ENCODE data around the gene HES1. TPM values are rescaled to one million over a fixed set of nuclear protein-coding genes. Genes with fewer than 3 reads are reported as not detected.

Gene HES1
- total and polyA plus RNA-seq, 2 experiments from 2014 or later, result 42.7 to 60.8 TPM

GRCh38 chr3:194114123-194114522, 21.8 kb upstream of the HES1 start (continued):
- TF ChIP-seq ZNF114 (CRISPR knock-in tag; IDR thresholded peaks at IDR 0.05), result no peak
- no peak for TF ChIP-seq ZNF462 (CRISPR knock-in tag; IDR thresholded peaks at IDR 0.05)

GRCh38 chr3:194117104-194117845, 18.7 kb upstream of the HES1 start:
- Histone ChIP-seq H3K4me2 (no peak overlapping the region), H2AFZ (peak overlapping the region; percentile 69; the same call in 1 of the 2 replicates), H3K9me2 (ENCODE audit: insufficient read depth) (no peaks in the 10 kb centered on the region; the same call in 1 of the 2 replicates), H3K4me3 (no peak overlapping the region), H3K4me1 (ENCODE audit: insufficient read depth) (peaks cover 7% of the 10 kb centered on the region), H3K36me3 (ENCODE audit: insufficient read depth) (no peaks in the 10 kb centered on the region), H3K79me2 (replicated peaks; ENCODE audit: insufficient read depth) (no peaks in the 10 kb centered on the region), H3K27me3 (ENCODE audit: insufficient read depth) (no peaks in the 10 kb centered on the region), H3F3A (replicated peaks; ENCODE audit: low read depth) (no peaks in the 10 kb centered on the region), H3K27ac (ENCODE audit: low read depth) (no peak overlapping the region), H4K20me1 (replicated peaks; ENCODE audit: insufficient read depth) (no peaks in the 10 kb centered on the region)
- Mint-ChIP-seq H3K36me3 (ENCODE audit: low read depth) (no peaks in the 10 kb centered on the region), H3K27ac (no peak overlapping the region), H3K4me3 (no peak overlapping the region), H3K4me1 (peaks cover 9% of the 10 kb centered on the region; the same call in 2 of the 3 replicates), H3K27me3 (ENCODE audit: insufficient read depth, low read depth, poor library complexity) (peaks cover 3% of the 10 kb centered on the region), H3K9me3 (no peaks in the 10 kb centered on the region)
- ATAC-seq, result no peak; the same call in 2 of the 3 replicates
- DNase-seq (ENCODE audit: low spot score), result no peak
- no peak for TF ChIP-seq POLR2AphosphoS5 (IDR thresholded peaks at IDR 0.05; ENCODE audit: low read depth)
- TF ChIP-seq, protein P1, sequence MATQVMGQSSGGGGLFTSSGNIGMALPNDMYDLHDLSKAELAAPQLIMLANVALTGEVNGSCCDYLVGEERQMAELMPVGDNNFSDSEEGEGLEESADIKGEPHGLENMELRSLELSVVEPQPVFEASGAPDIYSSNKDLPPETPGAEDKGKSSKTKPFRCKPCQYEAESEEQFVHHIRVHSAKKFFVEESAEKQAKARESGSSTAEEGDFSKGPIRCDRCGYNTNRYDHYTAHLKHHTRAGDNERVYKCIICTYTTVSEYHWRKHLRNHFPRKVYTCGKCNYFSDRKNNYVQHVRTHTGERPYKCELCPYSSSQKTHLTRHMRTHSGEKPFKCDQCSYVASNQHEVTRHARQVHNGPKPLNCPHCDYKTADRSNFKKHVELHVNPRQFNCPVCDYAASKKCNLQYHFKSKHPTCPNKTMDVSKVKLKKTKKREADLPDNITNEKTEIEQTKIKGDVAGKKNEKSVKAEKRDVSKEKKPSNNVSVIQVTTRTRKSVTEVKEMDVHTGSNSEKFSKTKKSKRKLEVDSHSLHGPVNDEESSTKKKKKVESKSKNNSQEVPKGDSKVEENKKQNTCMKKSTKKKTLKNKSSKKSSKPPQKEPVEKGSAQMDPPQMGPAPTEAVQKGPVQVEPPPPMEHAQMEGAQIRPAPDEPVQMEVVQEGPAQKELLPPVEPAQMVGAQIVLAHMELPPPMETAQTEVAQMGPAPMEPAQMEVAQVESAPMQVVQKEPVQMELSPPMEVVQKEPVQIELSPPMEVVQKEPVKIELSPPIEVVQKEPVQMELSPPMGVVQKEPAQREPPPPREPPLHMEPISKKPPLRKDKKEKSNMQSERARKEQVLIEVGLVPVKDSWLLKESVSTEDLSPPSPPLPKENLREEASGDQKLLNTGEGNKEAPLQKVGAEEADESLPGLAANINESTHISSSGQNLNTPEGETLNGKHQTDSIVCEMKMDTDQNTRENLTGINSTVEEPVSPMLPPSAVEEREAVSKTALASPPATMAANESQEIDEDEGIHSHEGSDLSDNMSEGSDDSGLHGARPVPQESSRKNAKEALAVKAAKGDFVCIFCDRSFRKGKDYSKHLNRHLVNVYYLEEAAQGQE (IDR thresholded peaks at IDR 0.05; ENCODE audit: unreplicated experiment), result no peak
- no peak for TF ChIP-seq EZH2phosphoT487 (IDR thresholded peaks at IDR 0.05; ENCODE audit: unreplicated experiment)
- TF ChIP-seq, protein P2, sequence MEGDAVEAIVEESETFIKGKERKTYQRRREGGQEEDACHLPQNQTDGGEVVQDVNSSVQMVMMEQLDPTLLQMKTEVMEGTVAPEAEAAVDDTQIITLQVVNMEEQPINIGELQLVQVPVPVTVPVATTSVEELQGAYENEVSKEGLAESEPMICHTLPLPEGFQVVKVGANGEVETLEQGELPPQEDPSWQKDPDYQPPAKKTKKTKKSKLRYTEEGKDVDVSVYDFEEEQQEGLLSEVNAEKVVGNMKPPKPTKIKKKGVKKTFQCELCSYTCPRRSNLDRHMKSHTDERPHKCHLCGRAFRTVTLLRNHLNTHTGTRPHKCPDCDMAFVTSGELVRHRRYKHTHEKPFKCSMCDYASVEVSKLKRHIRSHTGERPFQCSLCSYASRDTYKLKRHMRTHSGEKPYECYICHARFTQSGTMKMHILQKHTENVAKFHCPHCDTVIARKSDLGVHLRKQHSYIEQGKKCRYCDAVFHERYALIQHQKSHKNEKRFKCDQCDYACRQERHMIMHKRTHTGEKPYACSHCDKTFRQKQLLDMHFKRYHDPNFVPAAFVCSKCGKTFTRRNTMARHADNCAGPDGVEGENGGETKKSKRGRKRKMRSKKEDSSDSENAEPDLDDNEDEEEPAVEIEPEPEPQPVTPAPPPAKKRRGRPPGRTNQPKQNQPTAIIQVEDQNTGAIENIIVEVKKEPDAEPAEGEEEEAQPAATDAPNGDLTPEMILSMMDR (conservative IDR thresholded peaks at IDR 0.05; ENCODE audit: low read depth in 2 of 2), result no peak
- TF ChIP-seq, protein P3, sequence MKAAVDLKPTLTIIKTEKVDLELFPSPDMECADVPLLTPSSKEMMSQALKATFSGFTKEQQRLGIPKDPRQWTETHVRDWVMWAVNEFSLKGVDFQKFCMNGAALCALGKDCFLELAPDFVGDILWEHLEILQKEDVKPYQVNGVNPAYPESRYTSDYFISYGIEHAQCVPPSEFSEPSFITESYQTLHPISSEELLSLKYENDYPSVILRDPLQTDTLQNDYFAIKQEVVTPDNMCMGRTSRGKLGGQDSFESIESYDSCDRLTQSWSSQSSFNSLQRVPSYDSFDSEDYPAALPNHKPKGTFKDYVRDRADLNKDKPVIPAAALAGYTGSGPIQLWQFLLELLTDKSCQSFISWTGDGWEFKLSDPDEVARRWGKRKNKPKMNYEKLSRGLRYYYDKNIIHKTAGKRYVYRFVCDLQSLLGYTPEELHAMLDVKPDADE (IDR thresholded peaks at IDR 0.05), result no peak
- no peak for TF ChIP-seq EZH2 (IDR thresholded peaks at IDR 0.05; ENCODE audit: low read depth, unreplicated experiment)
